ENCODE measurements around the gene CKS1B. TPM values are rescaled to one million over a fixed set of nuclear protein-coding genes. Genes with fewer than 3 reads are reported as not detected.

CKS1B gene
- total RNA-seq, 2 donors from 2014 or later: 145 to 229 TPM

DNA sequence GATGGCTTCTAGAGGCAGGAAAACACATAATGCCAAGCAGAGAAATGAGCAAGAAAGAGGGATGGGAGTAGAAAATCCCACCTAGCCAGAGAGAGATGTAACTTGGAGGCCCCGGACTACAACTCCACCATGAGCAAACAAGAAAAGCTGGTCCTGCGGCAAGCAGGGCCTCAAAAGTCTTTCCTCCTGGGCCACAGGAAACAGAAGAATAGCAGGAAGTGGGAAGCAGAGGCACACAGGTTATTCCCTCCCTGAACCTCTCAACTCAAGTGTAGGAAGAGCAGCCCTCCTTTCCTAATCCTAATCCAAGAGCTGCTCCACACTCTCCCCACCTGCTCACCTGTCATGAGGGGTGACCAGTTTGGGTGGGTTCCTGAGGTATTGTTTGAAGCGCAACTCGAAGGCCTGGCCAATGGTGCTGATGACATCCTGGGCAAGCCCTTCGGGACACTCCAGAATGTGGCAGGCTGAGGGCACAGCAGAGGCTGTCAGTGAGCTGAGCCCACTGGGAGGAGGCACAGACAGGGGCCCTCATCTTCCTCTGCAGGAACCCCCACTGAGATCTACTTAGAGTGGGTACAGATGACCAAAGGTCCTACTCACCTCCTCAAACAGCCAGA is 7.0 kb upstream of the CKS1B start:
- Histone ChIP-seq H3K4me1 (ENCODE audit: control insufficient read depth, insufficient read depth, low read length) (peaks cover 3% of the 10 kb centered on the region), H3K27me3 (ENCODE audit: control insufficient read depth, insufficient read depth, low read length, poor library complexity, severe bottlenecking) (no peaks in the 10 kb centered on the region), H3K9ac (ENCODE audit: extremely low read depth, low read length, poor library complexity, severe bottlenecking) (no peak overlapping the region), H3K9me3 (ENCODE audit: control insufficient read depth, low read length) (no peaks in the 10 kb centered on the region), H3K4me3 (ENCODE audit: low read length) (peak overlapping the region; percentile 91), H3K27ac (ENCODE audit: low read depth, low read length) (no peak overlapping the region), H3K36me3 (ENCODE audit: control insufficient read depth, insufficient read depth, low read length) (peaks cover 60% of the 10 kb centered on the region)
- Mint-ChIP-seq H3K4me1 (peaks cover 37% of the 10 kb centered on the region), H3K36me3 (ENCODE audit: low read depth) (peaks cover 52% of the 10 kb centered on the region), H3K4me3 (no peak overlapping the region), H3K9me3 (no peaks in the 10 kb centered on the region), H3K27ac (no peak overlapping the region), H3K27me3 (ENCODE audit: insufficient read depth) (no peaks in the 10 kb centered on the region)
- WGBS, 2 experiments (ENCODE audit: insufficient coverage in 1 of 2, insufficient read length in 1 of 2): 96 to 98% methylated on average over 4 to 5 of the region's 5 CpGs
- no peak for DNase-seq
- TF ChIP-seq, protein P1, sequence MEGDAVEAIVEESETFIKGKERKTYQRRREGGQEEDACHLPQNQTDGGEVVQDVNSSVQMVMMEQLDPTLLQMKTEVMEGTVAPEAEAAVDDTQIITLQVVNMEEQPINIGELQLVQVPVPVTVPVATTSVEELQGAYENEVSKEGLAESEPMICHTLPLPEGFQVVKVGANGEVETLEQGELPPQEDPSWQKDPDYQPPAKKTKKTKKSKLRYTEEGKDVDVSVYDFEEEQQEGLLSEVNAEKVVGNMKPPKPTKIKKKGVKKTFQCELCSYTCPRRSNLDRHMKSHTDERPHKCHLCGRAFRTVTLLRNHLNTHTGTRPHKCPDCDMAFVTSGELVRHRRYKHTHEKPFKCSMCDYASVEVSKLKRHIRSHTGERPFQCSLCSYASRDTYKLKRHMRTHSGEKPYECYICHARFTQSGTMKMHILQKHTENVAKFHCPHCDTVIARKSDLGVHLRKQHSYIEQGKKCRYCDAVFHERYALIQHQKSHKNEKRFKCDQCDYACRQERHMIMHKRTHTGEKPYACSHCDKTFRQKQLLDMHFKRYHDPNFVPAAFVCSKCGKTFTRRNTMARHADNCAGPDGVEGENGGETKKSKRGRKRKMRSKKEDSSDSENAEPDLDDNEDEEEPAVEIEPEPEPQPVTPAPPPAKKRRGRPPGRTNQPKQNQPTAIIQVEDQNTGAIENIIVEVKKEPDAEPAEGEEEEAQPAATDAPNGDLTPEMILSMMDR (conservative IDR thresholded peaks at IDR 0.05): no peak

DNA sequence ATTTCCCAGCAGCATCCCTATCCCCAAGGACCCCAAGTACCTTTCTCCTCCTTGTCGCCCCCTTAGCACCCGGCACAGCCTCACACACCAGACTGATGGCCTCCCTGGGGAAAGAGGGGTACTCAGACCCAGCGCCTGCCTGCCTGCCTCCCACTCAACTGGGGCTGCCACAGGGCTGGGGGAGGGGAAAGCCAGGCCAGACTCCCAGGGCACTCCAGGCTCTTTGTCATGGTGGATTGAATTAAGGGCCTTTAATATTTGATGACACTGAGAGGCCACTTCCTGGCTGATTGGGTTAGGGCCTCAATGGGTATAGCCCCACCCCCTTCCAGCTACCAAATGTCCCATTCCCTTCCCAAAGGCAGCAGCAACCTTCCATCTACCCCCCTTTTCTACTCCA is 5.8 kb upstream of the CKS1B start:
- Mint-ChIP-seq H3K27me3 (ENCODE audit: insufficient read depth) (no peaks in the 10 kb centered on the region), H3K4me1 (peaks cover 37% of the 10 kb centered on the region), H3K4me3 (no peak overlapping the region), H3K27ac (peak overlapping the region; percentile 85), H3K36me3 (ENCODE audit: low read depth) (peaks cover 47% of the 10 kb centered on the region), H3K9me3 (no peaks in the 10 kb centered on the region)
- H3K27me3 ChIP-seq (ENCODE audit: control insufficient read depth, insufficient read depth, low read length, poor library complexity, severe bottlenecking): no peaks in the 10 kb centered on the region
- H3K36me3 ChIP-seq (ENCODE audit: control insufficient read depth, insufficient read depth, low read length): peaks cover 48% of the 10 kb centered on the region
- peak overlapping the region; percentile 91 for H3K4me3 ChIP-seq (ENCODE audit: low read length)
- WGBS, 2 experiments (ENCODE audit: insufficient coverage in 1 of 2, insufficient read length in 1 of 2): 89% methylated on average over 3 of the region's 3 CpGs; no CpG with 5 or more reads in 1 of the 2 experiments
- H3K9ac ChIP-seq (ENCODE audit: extremely low read depth, low read length, poor library complexity, severe bottlenecking): peak overlapping the region; percentile 39
- H3K9me3 ChIP-seq (ENCODE audit: control insufficient read depth, low read length): no peaks in the 10 kb centered on the region
- peaks cover 3% of the 10 kb centered on the region for H3K4me1 ChIP-seq (ENCODE audit: control insufficient read depth, insufficient read depth, low read length)
- peak overlapping the region; percentile 11 for H3K27ac ChIP-seq (ENCODE audit: low read depth, low read length)
- no peak for DNase-seq
- TF ChIP-seq, protein P1 (conservative IDR thresholded peaks at IDR 0.05): no peak

DNA sequence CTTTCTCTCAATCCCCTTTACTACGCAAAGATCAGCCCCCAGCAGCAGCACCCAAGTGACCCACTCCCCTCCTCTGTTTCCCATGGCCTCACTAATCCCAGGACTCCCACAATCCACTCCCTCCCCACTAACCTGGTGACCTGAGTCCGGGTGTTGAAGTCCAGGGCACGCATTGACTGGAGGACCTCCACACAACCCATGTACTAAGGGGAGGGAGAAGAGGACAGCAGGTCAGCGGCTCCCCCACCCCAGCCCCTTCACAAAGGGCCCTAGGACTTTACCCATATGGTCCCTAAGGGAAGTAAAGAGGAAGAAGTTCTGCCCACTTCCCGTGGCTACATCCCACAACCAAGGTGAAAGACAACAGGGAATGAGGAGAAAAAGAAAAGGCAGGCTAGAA is 5.2 kb upstream of the CKS1B start:
- DNase-seq: no peak
- H3K4me1 ChIP-seq (ENCODE audit: control insufficient read depth, insufficient read depth, low read length): peaks cover 3% of the 10 kb centered on the region
- no peaks in the 10 kb centered on the region for H3K9me3 Mint-ChIP-seq
- peaks cover 44% of the 10 kb centered on the region for H3K36me3 Mint-ChIP-seq (ENCODE audit: low read depth)
- 0 to 14% methylated on average over 1 to 4 of the region's 5 CpGs for WGBS, 2 experiments (ENCODE audit: insufficient coverage in 1 of 2, insufficient read length in 1 of 2)
- no peak overlapping the region for H3K4me3 Mint-ChIP-seq
- H3K27ac Mint-ChIP-seq: peak overlapping the region; percentile 85
- H3K36me3 ChIP-seq (ENCODE audit: control insufficient read depth, insufficient read depth, low read length): peaks cover 43% of the 10 kb centered on the region
- H3K4me1 Mint-ChIP-seq: peaks cover 37% of the 10 kb centered on the region
- H3K27me3 ChIP-seq (ENCODE audit: control insufficient read depth, insufficient read depth, low read length, poor library complexity, severe bottlenecking): no peaks in the 10 kb centered on the region
- no peaks in the 10 kb centered on the region for H3K27me3 Mint-ChIP-seq (ENCODE audit: insufficient read depth)
- H3K9ac ChIP-seq (ENCODE audit: extremely low read depth, low read length, poor library complexity, severe bottlenecking): peak overlapping the region; percentile 39
- no peaks in the 10 kb centered on the region for H3K9me3 ChIP-seq (ENCODE audit: control insufficient read depth, low read length)
- H3K27ac ChIP-seq (ENCODE audit: low read depth, low read length): peak overlapping the region; percentile 11
- TF ChIP-seq, protein P1 (conservative IDR thresholded peaks at IDR 0.05): no peak
- H3K4me3 ChIP-seq (ENCODE audit: low read length): peak overlapping the region; percentile 91

Measured in endodermal cell (in vitro differentiated cells).